GM18526 (cell line): ENCODE data around the gene GSE1.

Source experiments
- POLR2A ChIP-seq: IDR thresholded peaks from 3 replicates; pipeline ENCODE4 v1.6.1; 2011; ENCODE audit not compliant: insufficient read length; ENCODE audit errors: extremely low read depth

The GSE1 gene

GRCh38 chr16:85593494-85594221, 19.5 kb upstream of the GSE1 start:
- TF ChIP-seq POLR2A: no peak

- no peak for TF ChIP-seq POLR2A
These were observed 18.7 kb upstream of the GSE1 start for GRCh38 chr16:85594273-85594977.

- no peak for TF ChIP-seq POLR2A
These were observed 18.0 kb upstream of the GSE1 start for GRCh38 chr16:85594978-85595661.

GRCh38 chr16:85595812-85596502, 17.2 kb upstream of the GSE1 start:
- no peak for TF ChIP-seq POLR2A

GRCh38 chr16:85598141-85598540, 15.0 kb upstream of the GSE1 start:
- TF ChIP-seq POLR2A: no peak

GRCh38 chr16:85600078-85600477, 13.0 kb upstream of the GSE1 start:
- TF ChIP-seq POLR2A: no peak

GRCh38 chr16:85600530-85601271, 12.4 kb upstream of the GSE1 start:
- TF ChIP-seq POLR2A: no peak

GRCh38 chr16:85601272-85601639, 11.9 kb upstream of the GSE1 start:
- no peak for TF ChIP-seq POLR2A

GRCh38 chr16:85601730-85602401, 11.3 kb upstream of the GSE1 start:
- TF ChIP-seq POLR2A: no peak

- no peak for TF ChIP-seq POLR2A
These were observed 10.5 kb upstream of the GSE1 start for GRCh38 chr16:85602402-85603202.

GRCh38 chr16:85603203-85603755, 9.8 kb upstream of the GSE1 start:
- no peak for TF ChIP-seq POLR2A

GRCh38 chr16:85604145-85604705, 8.9 kb upstream of the GSE1 start:
- no peak for TF ChIP-seq POLR2A

- no peak for TF ChIP-seq POLR2A
These were observed 7.8 kb upstream of the GSE1 start for GRCh38 chr16:85605051-85605911.
